GM12878 (cell line): Measurements from ENCODE around the gene NKIRAS1. TPM values are rescaled to one million over a fixed set of nuclear protein-coding genes. Genes with fewer than 3 reads are reported as not detected.
A peak's percentile ranks its signal among the peaks of the same experiment; 100 is the strongest.

Source experiments
- ATF7 ChIP-seq: fragments of 450-650 bp; IDR thresholded peaks from 2 replicates; pipeline ENCODE4 v1.6.1; 2016; ENCODE audit warnings: low read depth, mild to moderate bottlenecking
- BCL11A ChIP-seq: IDR thresholded peaks from 2 replicates; pipeline ENCODE4 v1.6.1; 2011; ENCODE audit warnings: low read depth, low read length
- BMI1 ChIP-seq: fragments of 450-650 bp; IDR thresholded peaks from 2 replicates; pipeline ENCODE4 v1.6.1; 2016; ENCODE audit warnings: mild to moderate bottlenecking, moderate library complexity, borderline replicate concordance
- CBX3 ChIP-seq: fragments of 200-600 bp; sonication (generic); IDR thresholded peaks from 2 replicates; pipeline ENCODE4 v1.6.1; 2016; ENCODE audit warnings: low read depth, borderline replicate concordance
- CUX1 ChIP-seq: IDR thresholded peaks from 2 replicates; pipeline ENCODE4 v1.6.1; 2012; ENCODE audit warnings: improper control_type of control experiment, low read depth, low read length; ENCODE audit not compliant: insufficient replicate concordance
- FOXM1 ChIP-seq: IDR thresholded peaks from 2 replicates; pipeline ENCODE4 v1.6.1; 2012; ENCODE audit warnings: low read depth, mild to moderate bottlenecking, inconsistent platforms, low read length, moderate library complexity
- KAT2A ChIP-seq: conservative IDR thresholded peaks from 2 replicates; pipeline ENCODE4 v1.6.1; 2011; ENCODE audit warnings: low read depth, low read length; ENCODE audit not compliant: control insufficient read depth
- LARP7 ChIP-seq: fragments of 450-650 bp; IDR thresholded peaks from 2 replicates; pipeline ENCODE4 v1.6.1; 2017; ENCODE audit warnings: mild to moderate bottlenecking
- MEF2B ChIP-seq: fragments of 450-650 bp; IDR thresholded peaks from 2 replicates; pipeline ENCODE4 v1.6.1; 2018; ENCODE audit warnings: mild to moderate bottlenecking, moderate library complexity; ENCODE audit not compliant: partially characterized antibody, poor library complexity, severe bottlenecking
- MLLT1 ChIP-seq: fragments of 450-650 bp; IDR thresholded peaks from 2 replicates; pipeline ENCODE4 v1.6.1; 2016; ENCODE audit warnings: mild to moderate bottlenecking
- MXI1 ChIP-seq: fragments of 150-350 bp; IDR thresholded peaks from 2 replicates; pipeline ENCODE4 v1.6.1; 2011; ENCODE audit warnings: low read depth, mild to moderate bottlenecking, inconsistent platforms, low read length, improper control_type of control experiment
- NFXL1 ChIP-seq: fragments of 450-650 bp; IDR thresholded peaks from 2 replicates; pipeline ENCODE4 v1.6.1; 2017; ENCODE audit warnings: antibody characterized with exemption, mild to moderate bottlenecking, borderline replicate concordance
- NR2C2 ChIP-seq: IDR thresholded peaks from 2 replicates; pipeline ENCODE4 v1.6.1; 2011; ENCODE audit warnings: borderline replicate concordance, low read depth; ENCODE audit not compliant: control insufficient read depth, insufficient read length
- PML ChIP-seq: IDR thresholded peaks from 2 replicates; pipeline ENCODE4 v1.6.1; 2012; ENCODE audit warnings: low read length, inconsistent platforms
- SIN3A ChIP-seq: IDR thresholded peaks from 2 replicates; pipeline ENCODE4 v1.6.1; 2012; ENCODE audit warnings: low read depth, low read length, improper control_type of control experiment
- SPI1 ChIP-seq: IDR thresholded peaks from 2 replicates; pipeline ENCODE4 v1.6.1; 2011; ENCODE audit warnings: low read depth, mild to moderate bottlenecking, low read length, moderate library complexity, borderline replicate concordance; ENCODE audit not compliant: insufficient read depth
- TBL1XR1 ChIP-seq: IDR thresholded peaks from 2 replicates; pipeline ENCODE4 v1.6.1; 2012; ENCODE audit warnings: low read depth, low read length, improper control_type of control experiment
- ZNF274 ChIP-seq: IDR thresholded peaks from one replicate; pipeline ENCODE4 v1.8.0; 2011; ENCODE audit not compliant: insufficient read length, insufficient read depth
- polyA plus RNA-seq, 11 experiments: library from polyadenylated mRNA; depleted of rRNA in 4 of 11; unstranded in 6 of 11; stranded (reverse) in 5 of 11; fragments of >200 nt; fragmentation: Nextera tagmentation in 4 of 11; fragmentation: Illumina TruSeq in 1 of 11; extraction: Ambion mirVana in 4 of 11; extraction: Trizol in 1 of 11; gene quantifications; 1 replicate in 1 of 11; 2 replicates in 10 of 11; pipeline versions ENCODE4 v1.2.1 to v1.2.3, GENCODE V29; 2011 to 2016; ENCODE audit warnings: inconsistent platforms in 2 of 11, missing spikeins in 2 of 11, low read depth in 1 of 11
- total RNA-seq, 4 experiments: library from RNA; depleted of rRNA in 3 of 4; stranded (reverse); fragments of >200 nt in 3 of 4; fragmentation: Illumina TruSeq in 1 of 4; extraction: Trizol in 1 of 4; gene quantifications; 2 replicates each; pipeline versions ENCODE4 v1.2.1 to v1.2.3, GENCODE V29; 2013 to 2021
- TF ChIP-seq, protein P1 (sequence below): fragments of 450-650 bp; IDR thresholded peaks from 2 replicates; pipeline ENCODE4 v1.6.1; 2017; ENCODE audit warnings: mild to moderate bottlenecking
- TF ChIP-seq, protein P2 (sequence below): IDR thresholded peaks from 2 replicates; pipeline ENCODE4 v1.6.1; 2011; ENCODE audit warnings: mild to moderate bottlenecking, low read depth, low read length, moderate library complexity; ENCODE audit not compliant: insufficient replicate concordance

Gene NKIRAS1
- total and polyA plus RNA-seq, 10 of the 15 experiments (the other 5 are each of a cell fraction or from before 2014, with no cell fraction given): 7.1 to 17.9 (median 10.9) TPM

DNA sequence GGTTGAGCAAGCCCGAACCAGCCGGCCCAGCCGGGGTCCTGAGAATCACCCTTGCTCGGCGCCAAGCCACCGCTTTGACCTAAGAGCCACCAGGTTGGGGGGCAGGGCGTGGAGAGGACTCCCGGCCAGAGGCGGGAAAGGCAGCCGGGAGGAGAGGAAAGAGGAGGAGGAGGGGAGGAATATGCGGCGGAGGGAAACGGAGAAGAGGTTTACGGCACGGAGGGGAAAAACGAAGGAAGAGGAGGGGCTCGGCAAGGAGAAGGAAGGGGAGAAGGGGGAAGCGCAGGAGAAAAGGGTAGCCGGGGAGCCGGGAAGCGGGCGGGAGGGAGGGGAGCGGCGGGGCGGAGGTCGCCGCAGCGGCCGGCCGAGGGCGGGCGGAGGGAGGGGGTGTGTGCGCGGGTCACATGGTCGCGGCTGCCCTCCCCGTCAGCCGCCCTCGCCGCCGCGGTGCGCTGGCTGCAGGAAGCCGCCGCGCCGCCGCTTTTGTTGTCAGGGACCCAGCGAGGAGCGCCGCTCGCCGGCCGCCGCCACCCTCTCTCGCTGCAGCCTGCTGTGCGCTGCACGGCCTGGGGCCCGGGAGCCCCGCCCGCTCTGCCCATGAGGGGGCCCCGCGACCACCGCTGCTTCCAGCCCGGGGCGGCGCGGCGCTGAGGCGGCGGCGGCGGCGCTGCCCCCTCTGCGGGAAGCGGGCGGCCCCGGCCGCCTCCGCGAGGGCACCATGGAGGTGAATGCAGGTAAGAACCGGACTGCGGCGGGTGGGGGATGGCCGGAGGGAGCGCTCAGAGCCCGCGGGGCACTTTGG, 28.3 kb upstream of the NKIRAS1 start, which contains the start of gene NR1D2 (continued):
- TF ChIP-seq SIN3A: no peak
- no peak for TF ChIP-seq ZNF274
- peak; percentile 29; the same call in 1 of the 2 replicates for TF ChIP-seq MXI1
- TF ChIP-seq CBX3: no peak
- TF ChIP-seq CUX1: no peak
- no peak for TF ChIP-seq ATF7
- no peak for TF ChIP-seq FOXM1
- no peak for TF ChIP-seq KAT2A
- no peak for TF ChIP-seq PML
- TF ChIP-seq, protein P1, sequence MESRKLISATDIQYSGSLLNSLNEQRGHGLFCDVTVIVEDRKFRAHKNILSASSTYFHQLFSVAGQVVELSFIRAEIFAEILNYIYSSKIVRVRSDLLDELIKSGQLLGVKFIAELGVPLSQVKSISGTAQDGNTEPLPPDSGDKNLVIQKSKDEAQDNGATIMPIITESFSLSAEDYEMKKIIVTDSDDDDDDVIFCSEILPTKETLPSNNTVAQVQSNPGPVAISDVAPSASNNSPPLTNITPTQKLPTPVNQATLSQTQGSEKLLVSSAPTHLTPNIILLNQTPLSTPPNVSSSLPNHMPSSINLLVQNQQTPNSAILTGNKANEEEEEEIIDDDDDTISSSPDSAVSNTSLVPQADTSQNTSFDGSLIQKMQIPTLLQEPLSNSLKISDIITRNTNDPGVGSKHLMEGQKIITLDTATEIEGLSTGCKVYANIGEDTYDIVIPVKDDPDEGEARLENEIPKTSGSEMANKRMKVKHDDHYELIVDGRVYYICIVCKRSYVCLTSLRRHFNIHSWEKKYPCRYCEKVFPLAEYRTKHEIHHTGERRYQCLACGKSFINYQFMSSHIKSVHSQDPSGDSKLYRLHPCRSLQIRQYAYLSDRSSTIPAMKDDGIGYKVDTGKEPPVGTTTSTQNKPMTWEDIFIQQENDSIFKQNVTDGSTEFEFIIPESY: no peak
- no peak for TF ChIP-seq BMI1
- TF ChIP-seq LARP7: peak; percentile 69
- TF ChIP-seq, protein P2, sequence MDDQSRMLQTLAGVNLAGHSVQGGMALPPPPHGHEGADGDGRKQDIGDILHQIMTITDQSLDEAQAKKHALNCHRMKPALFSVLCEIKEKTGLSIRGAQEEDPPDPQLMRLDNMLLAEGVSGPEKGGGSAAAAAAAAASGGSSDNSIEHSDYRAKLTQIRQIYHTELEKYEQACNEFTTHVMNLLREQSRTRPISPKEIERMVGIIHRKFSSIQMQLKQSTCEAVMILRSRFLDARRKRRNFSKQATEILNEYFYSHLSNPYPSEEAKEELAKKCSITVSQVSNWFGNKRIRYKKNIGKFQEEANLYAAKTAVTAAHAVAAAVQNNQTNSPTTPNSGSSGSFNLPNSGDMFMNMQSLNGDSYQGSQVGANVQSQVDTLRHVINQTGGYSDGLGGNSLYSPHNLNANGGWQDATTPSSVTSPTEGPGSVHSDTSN: no peak
- TF ChIP-seq SPI1: no peak
- TF ChIP-seq NR2C2: no peak
- no peak for TF ChIP-seq TBL1XR1
- no peak for TF ChIP-seq BCL11A
- no peak for TF ChIP-seq MLLT1
- TF ChIP-seq NFXL1: no peak
- no peak for TF ChIP-seq MEF2B
